ENCODE results near the gene SNX8. TPM values are rescaled to one million over a fixed set of nuclear protein-coding genes. Genes with fewer than 3 reads are reported as not detected.

Gene SNX8
- total and polyA plus RNA-seq, 2 of the 13 experiments (the other 11 are each of a cell fraction or from before 2014, with no cell fraction given): 20.6 to 45.2 TPM

GRCh38 chr7:2354186-2354938 is 40.1 kb upstream of the SNX8 start, which contains the start of gene EIF3B (continued):
- TF ChIP-seq TEF (CRISPR knock-in tag; IDR thresholded peaks at IDR 0.05): 0 out of 2 replicates have a peak, but pooled peaks have one; percentile 22
- TF ChIP-seq GMEB2 (CRISPR knock-in tag; IDR thresholded peaks at IDR 0.05; ENCODE audit: low read depth): no peak; the same call in none of the 2 replicates
- TF ChIP-seq IRX3 (CRISPR knock-in tag; IDR thresholded peaks at IDR 0.05; ENCODE audit: borderline replicate concordance, low read depth): no peak; the same call in 1 of the 2 replicates
- no peak; the same call in 1 of the 2 replicates for TF ChIP-seq ZBTB26 (CRISPR knock-in tag; IDR thresholded peaks at IDR 0.05; ENCODE audit: borderline replicate concordance)
- no peak for TF ChIP-seq CENPX (CRISPR knock-in tag; IDR thresholded peaks at IDR 0.05)
- TF ChIP-seq SMYD3 (CRISPR knock-in tag; IDR thresholded peaks at IDR 0.05): no peak
- TF ChIP-seq CAMTA2 (CRISPR knock-in tag; IDR thresholded peaks at IDR 0.05; ENCODE audit: borderline replicate concordance): no peak
- TF ChIP-seq ZNF790 (CRISPR knock-in tag; IDR thresholded peaks at IDR 0.05; ENCODE audit: borderline replicate concordance): no peak; the same call in 1 of the 2 replicates
- peak; percentile 19; the same call in 1 of the 2 replicates for TF ChIP-seq RARA (CRISPR knock-in tag; IDR thresholded peaks at IDR 0.05)
- TF ChIP-seq ZNF343 (CRISPR knock-in tag; IDR thresholded peaks at IDR 0.05): no peak
- no peak for TF ChIP-seq LCORL (IDR thresholded peaks at IDR 0.05)
- no peak; the same call in 1 of the 2 replicates for TF ChIP-seq LCORL (CRISPR knock-in tag; IDR thresholded peaks at IDR 0.05)
- TF ChIP-seq ZNF33A (CRISPR knock-in tag; IDR thresholded peaks at IDR 0.05; ENCODE audit: borderline replicate concordance): no peak
- no peak for TF ChIP-seq ZNF580 (CRISPR knock-in tag; IDR thresholded peaks at IDR 0.05; ENCODE audit: borderline replicate concordance, low read depth)
- no peak; the same call in 1 of the 2 replicates for TF ChIP-seq SMAD3 (CRISPR knock-in tag; IDR thresholded peaks at IDR 0.05)
- peak; percentile 65; the same call in 1 of the 2 replicates for TF ChIP-seq KDM5A (IDR thresholded peaks at IDR 0.05; ENCODE audit: borderline replicate concordance, low read length)
- peak; percentile 39; the same call in 1 of the 2 replicates for TF ChIP-seq IKZF5 (CRISPR knock-in tag; IDR thresholded peaks at IDR 0.05)
- TF ChIP-seq NFAT5 (CRISPR knock-in tag; IDR thresholded peaks at IDR 0.05): no peak; the same call in 1 of the 2 replicates

Data from HepG2 (cell line).